ENCODE data around the gene HINT3.

DNA sequence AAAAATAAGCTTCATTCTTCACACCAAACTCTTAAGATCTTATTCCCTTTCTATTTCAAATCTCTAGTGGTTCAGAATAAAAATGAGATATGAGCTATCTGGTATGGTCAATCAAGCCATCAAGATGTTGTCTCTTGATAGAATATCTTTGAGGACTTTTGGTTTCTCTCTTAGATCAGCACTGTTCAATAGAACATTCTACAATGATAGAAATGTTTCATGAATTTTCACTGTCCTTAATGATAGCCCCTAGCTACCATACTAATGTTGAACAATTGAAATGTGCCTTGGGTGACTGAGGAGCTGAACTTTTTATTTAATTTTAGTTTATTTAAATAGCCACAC is 24.1 kb upstream of the HINT3 start:
- TF ChIP-seq, protein P1, sequence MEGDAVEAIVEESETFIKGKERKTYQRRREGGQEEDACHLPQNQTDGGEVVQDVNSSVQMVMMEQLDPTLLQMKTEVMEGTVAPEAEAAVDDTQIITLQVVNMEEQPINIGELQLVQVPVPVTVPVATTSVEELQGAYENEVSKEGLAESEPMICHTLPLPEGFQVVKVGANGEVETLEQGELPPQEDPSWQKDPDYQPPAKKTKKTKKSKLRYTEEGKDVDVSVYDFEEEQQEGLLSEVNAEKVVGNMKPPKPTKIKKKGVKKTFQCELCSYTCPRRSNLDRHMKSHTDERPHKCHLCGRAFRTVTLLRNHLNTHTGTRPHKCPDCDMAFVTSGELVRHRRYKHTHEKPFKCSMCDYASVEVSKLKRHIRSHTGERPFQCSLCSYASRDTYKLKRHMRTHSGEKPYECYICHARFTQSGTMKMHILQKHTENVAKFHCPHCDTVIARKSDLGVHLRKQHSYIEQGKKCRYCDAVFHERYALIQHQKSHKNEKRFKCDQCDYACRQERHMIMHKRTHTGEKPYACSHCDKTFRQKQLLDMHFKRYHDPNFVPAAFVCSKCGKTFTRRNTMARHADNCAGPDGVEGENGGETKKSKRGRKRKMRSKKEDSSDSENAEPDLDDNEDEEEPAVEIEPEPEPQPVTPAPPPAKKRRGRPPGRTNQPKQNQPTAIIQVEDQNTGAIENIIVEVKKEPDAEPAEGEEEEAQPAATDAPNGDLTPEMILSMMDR (conservative IDR thresholded peaks at IDR 0.05): no peak
- no peak for TF ChIP-seq ZFX (IDR thresholded peaks at IDR 0.05)
